Measurements from ENCODE around the gene HNRNPCL1.

Gene HNRNPCL1

GRCh38 chr1:12810691-12811408 is 37.7 kb downstream of the HNRNPCL1 start:
- no peak for TF ChIP-seq CTCF (IDR thresholded peaks at IDR 0.05)

- no peak for TF ChIP-seq CTCF (IDR thresholded peaks at IDR 0.05)
Measured at GRCh38 chr1:12809933-12810332, 38.6 kb downstream of the HNRNPCL1 start.

GRCh38 chr1:12799730-12800129 is 48.8 kb downstream of the HNRNPCL1 start:
- no peak for TF ChIP-seq CTCF (IDR thresholded peaks at IDR 0.05)

- no peak for TF ChIP-seq CTCF (IDR thresholded peaks at IDR 0.05)
Measured at GRCh38 chr1:12798911-12799310, 49.6 kb downstream of the HNRNPCL1 start.

Measured in LNCAP (cell line).